Skeletal muscle satellite cell (primary cell): ENCODE measurements around the gene NIN.
"Not testable (repeated sequence)": the region's sequence is repeated elsewhere in the genome, so short reads cannot be mapped to it uniquely, and the experiment has no call there.

Experiments
- H3K27me3 ChIP-seq: 2 replicates; pipeline ENCODE4 v1.7.0; 2013; ENCODE audit warnings: low read length; ENCODE audit not compliant: control insufficient read depth, insufficient read depth
- H3K36me3 ChIP-seq: 2 replicates; pipeline ENCODE4 v1.7.0; 2013; ENCODE audit warnings: mild to moderate bottlenecking, control low read depth, low read length; ENCODE audit not compliant: insufficient read depth
- H3K4me1 ChIP-seq: 2 replicates; pipeline ENCODE4 v1.7.0; 2013; ENCODE audit warnings: low read length; ENCODE audit not compliant: control insufficient read depth, insufficient read depth
- H3K4me2 ChIP-seq: 2 replicates; pipeline ENCODE4 v1.7.0; 2013; ENCODE audit warnings: mild to moderate bottlenecking, low read length
- H3K4me3 ChIP-seq: 2 replicates; pipeline ENCODE4 v1.7.0; 2013; ENCODE audit warnings: low read length
- H3K9ac ChIP-seq: 2 replicates; pipeline ENCODE4 v1.7.0; 2013; ENCODE audit warnings: mild to moderate bottlenecking, low read depth, low read length, moderate library complexity
- H3K9me3 ChIP-seq: replicated peaks from 2 replicates; pipeline ENCODE4 v1.7.0; 2013; ENCODE audit warnings: mild to moderate bottlenecking, control low read depth, low read length

NIN gene

GRCh38 chr14:50719911-50720759 is 110.8 kb downstream of the NIN start:
- Histone ChIP-seq H3K9me3 (no peaks in the 10 kb centered on the region), H3K9ac (no peak overlapping the region), H3K27me3 (no peaks in the 10 kb centered on the region), H3K4me3 (no peak overlapping the region), H3K4me1 (no peaks in the 10 kb centered on the region), H3K36me3 (peaks cover 26% of the 10 kb centered on the region), H3K4me2 (no peak overlapping the region)

GRCh38 chr14:50718949-50719348 is 112.0 kb downstream of the NIN start:
- no peak overlapping the region for H3K9ac ChIP-seq
- H3K4me3 ChIP-seq = no peak overlapping the region
- H3K36me3 ChIP-seq = peaks cover 17% of the 10 kb centered on the region
- no peaks in the 10 kb centered on the region for H3K27me3 ChIP-seq
- no peaks in the 10 kb centered on the region for H3K9me3 ChIP-seq
- no peaks in the 10 kb centered on the region for H3K4me1 ChIP-seq
- no peak overlapping the region for H3K4me2 ChIP-seq

GRCh38 chr14:50717811-50718210 is 113.2 kb downstream of the NIN start:
- H3K9ac ChIP-seq = no peak overlapping the region
- peaks cover 7% of the 10 kb centered on the region for H3K36me3 ChIP-seq
- no peaks in the 10 kb centered on the region for H3K9me3 ChIP-seq

DNA sequence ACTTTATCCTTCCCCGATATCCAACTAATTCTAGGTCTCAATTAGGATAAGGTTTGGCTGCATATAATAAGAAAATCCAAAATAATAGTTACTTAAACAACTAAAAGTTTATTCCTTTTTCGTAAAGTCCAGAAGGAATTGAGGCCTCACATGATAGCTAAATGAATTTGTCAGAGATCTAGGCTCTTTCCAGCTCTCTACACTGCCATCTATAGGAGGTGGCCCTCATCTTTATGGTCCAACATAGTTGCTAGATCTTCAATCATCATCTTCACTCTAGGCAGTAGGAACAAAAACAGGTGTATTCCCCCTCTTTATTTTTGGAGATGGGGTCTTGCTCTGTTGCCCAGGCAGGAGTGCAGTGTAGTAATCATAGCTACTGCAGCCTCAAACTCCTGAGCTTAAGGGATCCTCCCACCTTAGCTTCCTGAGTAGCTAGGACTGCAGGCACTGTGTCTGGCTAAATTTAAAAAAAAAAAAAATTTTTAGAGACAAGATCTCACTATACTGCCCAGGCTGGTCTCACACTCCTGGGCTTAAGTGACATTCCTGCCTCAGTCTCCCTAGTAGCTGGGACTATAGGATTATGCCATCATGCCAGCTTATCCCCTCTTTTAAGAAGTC is 116.4 kb downstream of the NIN start:
- Histone ChIP-seq H3K9me3 (no peaks in the 10 kb centered on the region), H3K9ac (no peak overlapping the region), H3K4me2 (no peak overlapping the region), H3K4me3 (no peak overlapping the region), H3K4me1 (no peaks in the 10 kb centered on the region), H3K36me3 (no peaks in the 10 kb centered on the region), H3K27me3 (no peaks in the 10 kb centered on the region)

More at GRCh38 chr14:50717811-50718210, 113.2 kb downstream of the NIN start:
- no peak overlapping the region for H3K4me2 ChIP-seq
- no peak overlapping the region for H3K4me3 ChIP-seq
- H3K27me3 ChIP-seq = no peaks in the 10 kb centered on the region
- H3K4me1 ChIP-seq = no peaks in the 10 kb centered on the region

GRCh38 chr14:50711043-50711442 is 119.9 kb downstream of the NIN start:
- Histone ChIP-seq H3K4me2 (no peak overlapping the region), H3K9ac (no peak overlapping the region), H3K27me3 (no peaks in the 10 kb centered on the region), H3K36me3 (no peaks in the 10 kb centered on the region), H3K4me3 (no peak overlapping the region), H3K4me1 (no peaks in the 10 kb centered on the region), H3K9me3 (no peaks in the 10 kb centered on the region)

DNA sequence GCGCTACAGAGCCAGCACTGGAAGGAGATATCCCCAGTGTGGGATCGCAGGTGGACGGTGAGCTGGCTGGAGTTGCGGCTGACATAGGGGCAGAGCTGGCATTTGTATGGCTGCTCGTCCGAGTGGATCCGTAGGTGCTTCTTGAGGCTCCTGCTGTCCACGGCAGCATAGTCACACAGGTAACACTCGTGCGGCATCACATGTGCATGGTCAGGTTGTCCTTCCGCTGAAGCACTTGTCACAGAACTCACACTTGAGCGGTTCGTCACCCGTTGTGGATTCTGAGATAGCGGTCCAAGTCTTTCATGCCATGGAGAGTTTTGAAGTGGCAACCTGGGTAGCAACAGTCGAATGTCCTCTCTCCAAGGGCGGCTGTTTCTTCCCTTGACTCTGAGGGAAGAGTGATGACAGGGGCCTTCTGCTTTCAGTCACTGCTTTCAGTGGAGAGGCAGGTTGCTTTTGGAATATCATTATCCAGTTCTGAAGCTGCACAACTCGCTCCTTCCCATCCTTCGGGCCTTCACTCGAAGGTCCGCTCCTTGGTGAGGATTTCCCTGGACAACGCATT is 125.9 kb downstream of the NIN start:
- no peak overlapping the region for H3K4me3 ChIP-seq
- no peaks in the 10 kb centered on the region for H3K9me3 ChIP-seq
- no peak overlapping the region for H3K9ac ChIP-seq
- H3K36me3 ChIP-seq = no peaks in the 10 kb centered on the region
- H3K27me3 ChIP-seq = no peaks in the 10 kb centered on the region
- H3K4me2 ChIP-seq = no peak overlapping the region
- H3K4me1 ChIP-seq = no peaks in the 10 kb centered on the region

DNA sequence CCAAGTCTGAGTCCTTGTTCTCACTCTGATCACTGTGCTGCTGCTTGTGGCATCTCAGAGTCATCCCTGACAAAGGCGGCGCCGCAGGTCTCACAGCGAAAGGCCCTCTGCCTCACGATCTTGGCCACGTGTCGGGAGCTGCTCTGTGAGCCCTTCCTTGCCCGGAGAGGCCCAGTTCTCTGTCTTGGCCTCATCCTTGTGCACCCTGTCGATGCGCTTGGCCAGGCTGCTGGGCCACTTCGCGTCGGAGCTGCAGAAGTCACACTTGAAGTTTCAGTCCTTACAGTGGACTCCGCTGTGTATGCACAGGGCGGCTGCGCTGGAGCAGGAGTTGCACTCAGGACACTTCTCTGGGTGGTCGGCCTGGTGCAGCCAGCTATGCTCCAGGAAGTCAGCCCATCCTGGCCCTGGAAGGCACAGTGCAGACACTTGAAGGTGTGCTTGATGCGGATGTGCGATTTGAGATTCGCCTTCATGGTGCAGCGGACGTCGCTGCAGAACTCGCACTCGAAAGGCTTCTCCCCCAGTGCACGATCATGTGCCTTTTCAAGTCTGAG is 126.4 kb downstream of the NIN start:
- Histone ChIP-seq H3K4me3 (no peak overlapping the region), H3K9me3 (no peaks in the 10 kb centered on the region), H3K9ac (no peak overlapping the region), H3K27me3 (no peaks in the 10 kb centered on the region), H3K4me1 (no peaks in the 10 kb centered on the region), H3K4me2 (no peak overlapping the region), H3K36me3 (no peaks in the 10 kb centered on the region)

DNA sequence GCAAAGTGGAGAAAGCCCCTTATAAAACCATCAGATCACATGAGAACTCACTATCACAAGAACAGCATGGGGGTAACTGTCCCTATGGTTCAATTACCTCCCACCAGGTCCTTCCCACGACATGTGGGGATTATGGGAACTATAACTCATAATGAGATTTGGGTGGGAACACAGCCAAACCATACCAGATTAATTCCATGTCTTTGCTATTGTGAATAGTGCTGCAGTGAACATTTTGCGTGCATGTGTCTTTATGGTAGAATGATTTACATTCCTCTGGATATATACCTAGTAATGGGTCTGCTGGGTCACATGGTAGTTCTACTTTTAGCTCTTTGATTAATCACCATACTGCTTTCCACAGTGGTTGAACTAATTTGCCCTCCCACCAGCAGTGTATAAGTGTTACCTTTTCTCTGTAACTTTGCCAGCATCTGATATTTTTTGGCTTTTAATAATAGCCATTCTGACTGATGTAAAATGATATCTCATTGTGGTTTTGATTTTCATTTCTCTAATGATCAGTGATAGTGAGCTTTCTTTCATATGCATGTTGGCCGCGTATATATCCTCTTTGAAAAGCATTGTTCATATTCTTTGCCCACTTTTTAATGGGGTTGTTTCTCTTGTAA is 133.2 kb downstream of the NIN start:
- no peak overlapping the region for H3K4me2 ChIP-seq
- H3K27me3 ChIP-seq = no peaks in the 10 kb centered on the region
- no peaks in the 10 kb centered on the region for H3K36me3 ChIP-seq
- H3K9ac ChIP-seq = no peak overlapping the region
- no peaks in the 10 kb centered on the region for H3K9me3 ChIP-seq
- H3K4me3 ChIP-seq = no peak overlapping the region
- H3K4me1 ChIP-seq = no peaks in the 10 kb centered on the region

DNA sequence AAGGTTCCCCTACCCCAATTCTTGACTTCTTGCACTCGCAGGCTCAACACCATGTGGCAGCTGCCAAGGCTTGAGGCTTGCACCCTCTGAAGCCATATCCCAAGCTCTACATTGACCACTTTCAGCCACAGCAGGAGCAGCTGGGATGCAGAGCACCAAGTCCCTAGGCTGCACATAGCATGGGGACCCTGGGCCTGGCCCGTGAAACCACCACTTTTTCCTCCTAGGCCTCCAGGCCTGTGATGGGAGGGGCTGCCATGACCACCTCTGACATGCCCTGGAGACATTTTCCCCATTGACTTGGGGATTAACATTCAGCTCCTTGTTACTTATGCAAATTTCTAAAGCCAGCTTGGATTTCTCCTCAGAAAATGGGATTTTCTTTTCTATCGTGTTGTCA is 136.7 kb downstream of the NIN start:
- H3K4me2 ChIP-seq, H3K36me3 ChIP-seq, H3K9ac ChIP-seq, H3K27me3 ChIP-seq, H3K4me1 ChIP-seq, H3K4me3 ChIP-seq, H3K9me3 ChIP-seq: not testable (repeated sequence)

- no peaks in the 10 kb centered on the region for H3K27me3 ChIP-seq
- H3K4me1 ChIP-seq = no peaks in the 10 kb centered on the region
- H3K4me3 ChIP-seq = no peak overlapping the region
- H3K36me3 ChIP-seq = no peaks in the 10 kb centered on the region
- H3K9me3 ChIP-seq = no peaks in the 10 kb centered on the region
- H3K4me2 ChIP-seq = no peak overlapping the region
- H3K9ac ChIP-seq = no peak overlapping the region
Measured at GRCh38 chr14:50688875-50689274, 142.1 kb downstream of the NIN start.

- Histone ChIP-seq H3K9me3 (no peaks in the 10 kb centered on the region), H3K4me2 (no peak overlapping the region), H3K27me3 (no peaks in the 10 kb centered on the region), H3K36me3 (no peaks in the 10 kb centered on the region), H3K4me1 (peaks cover 38% of the 10 kb centered on the region), H3K9ac (no peak overlapping the region), H3K4me3 (no peak overlapping the region)
Measured at GRCh38 chr14:50679674-50680073, 151.3 kb downstream of the NIN start.
